Glomerular visceral epithelial cell (primary cell): ENCODE results near the gene CHCHD1.
"Not testable (repeated sequence)": the region's sequence is repeated elsewhere in the genome, so short reads cannot be mapped to it uniquely, and the experiment has no call there.

Experiments used
- DNase-seq: peaks from one replicate; pipeline ENCODE4 v3.0.0-alpha.2; 2016; ENCODE audit errors: extremely low spot score

CHCHD1 gene

DNA sequence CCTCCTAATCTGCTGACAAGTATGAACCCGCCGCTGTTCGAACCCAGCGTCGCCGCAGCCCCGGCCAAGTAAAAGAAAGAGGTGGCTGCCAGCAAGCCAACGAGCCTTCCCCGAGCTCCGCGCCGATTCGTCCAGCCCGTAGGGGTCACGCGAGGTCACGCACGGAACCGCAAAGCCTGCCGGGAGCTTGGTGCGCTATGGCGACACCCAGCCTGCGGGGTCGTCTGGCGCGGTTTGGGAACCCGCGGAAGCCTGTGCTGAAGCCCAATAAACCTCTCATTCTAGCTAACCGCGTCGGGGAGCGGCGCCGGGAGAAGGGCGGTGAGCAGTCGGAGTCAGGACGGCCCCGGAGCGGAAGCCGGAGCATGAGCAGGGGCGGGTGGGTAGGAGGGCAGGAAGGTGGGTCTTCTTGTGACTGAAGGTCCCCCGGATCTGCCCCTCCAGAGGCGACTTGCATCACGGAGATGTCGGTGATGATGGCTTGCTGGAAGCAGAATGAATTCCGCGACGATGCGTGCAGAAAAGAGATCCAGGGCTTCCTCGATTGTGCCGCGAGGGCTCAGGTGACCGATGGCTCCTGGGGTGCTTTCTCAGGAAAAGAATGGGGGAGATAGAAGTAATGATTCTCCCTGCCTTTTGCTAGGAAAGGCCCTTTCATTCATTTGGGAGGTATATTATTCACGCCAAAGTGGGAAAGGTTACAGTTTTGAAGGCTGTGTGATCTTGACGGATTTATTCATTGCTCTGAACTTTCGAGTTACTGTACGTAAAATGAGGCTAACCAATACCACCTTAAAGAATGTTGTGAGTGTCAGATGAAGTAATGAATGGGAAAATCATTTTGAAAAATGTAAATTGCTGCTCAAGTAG, at the start of gene CHCHD1:
CHCHD1 (plus strand) TSS at position 170 of the 870 bp plus-strand sequence; CDS start at position 198, 28 bp downstream.
- peak; percentile 81 for DNase-seq

DNA sequence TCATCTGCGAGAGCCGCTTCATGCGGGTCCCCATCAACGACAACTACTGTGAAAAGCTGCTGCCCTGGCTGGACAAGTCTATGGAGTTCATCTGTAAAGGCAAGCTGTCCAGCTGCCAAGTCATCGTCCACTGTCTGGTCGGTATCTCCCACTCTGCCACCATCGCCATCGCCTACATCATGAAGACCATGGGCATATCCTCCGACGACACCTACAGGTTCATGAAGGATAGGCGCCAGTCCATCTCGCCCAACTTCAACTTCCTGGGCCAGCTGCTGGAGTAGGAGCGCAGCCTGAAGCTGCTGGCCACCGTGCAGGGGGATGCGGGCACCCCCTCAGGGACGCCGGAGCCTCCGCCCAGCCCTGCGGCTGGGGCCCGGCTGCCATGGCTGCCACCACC, 49.4 kb upstream of the CHCHD1 start:
- DNase-seq = no peak

DNA sequence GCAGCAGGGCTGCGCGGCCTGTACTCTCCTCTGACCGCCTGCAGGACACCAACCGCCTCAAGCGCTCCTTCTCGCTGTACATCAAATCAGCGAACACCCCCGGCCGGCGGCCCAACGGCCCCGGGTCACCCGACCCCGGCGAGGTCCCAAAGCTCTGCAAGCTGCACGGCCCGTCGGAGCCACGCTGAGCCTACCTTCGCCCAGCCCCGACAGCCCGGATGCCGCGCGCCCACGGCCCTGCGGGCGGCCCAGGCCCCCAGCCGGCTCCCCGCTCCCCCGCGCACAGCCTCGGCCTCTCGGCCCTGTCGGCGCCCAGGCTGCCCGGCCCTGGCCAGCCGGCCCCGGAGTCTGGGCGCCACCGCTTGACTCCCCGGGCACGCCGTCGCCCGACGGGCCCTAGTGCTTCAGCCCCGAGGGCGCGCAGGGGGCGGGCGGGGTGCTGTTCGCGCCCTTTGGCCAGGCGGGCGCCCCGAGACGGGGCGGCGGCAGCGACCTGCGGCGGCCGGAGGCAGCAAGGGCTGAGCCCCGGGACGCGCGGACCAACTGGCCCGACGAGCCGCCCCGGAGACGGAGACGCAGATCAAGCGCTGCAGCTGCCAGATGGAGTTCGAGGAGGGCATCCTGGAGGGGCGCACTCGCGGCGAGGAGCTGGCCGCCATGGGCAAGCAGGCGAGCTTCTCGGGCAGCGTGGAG, 48.8 kb upstream of the CHCHD1 start:
- DNase-seq = no peak

DNA sequence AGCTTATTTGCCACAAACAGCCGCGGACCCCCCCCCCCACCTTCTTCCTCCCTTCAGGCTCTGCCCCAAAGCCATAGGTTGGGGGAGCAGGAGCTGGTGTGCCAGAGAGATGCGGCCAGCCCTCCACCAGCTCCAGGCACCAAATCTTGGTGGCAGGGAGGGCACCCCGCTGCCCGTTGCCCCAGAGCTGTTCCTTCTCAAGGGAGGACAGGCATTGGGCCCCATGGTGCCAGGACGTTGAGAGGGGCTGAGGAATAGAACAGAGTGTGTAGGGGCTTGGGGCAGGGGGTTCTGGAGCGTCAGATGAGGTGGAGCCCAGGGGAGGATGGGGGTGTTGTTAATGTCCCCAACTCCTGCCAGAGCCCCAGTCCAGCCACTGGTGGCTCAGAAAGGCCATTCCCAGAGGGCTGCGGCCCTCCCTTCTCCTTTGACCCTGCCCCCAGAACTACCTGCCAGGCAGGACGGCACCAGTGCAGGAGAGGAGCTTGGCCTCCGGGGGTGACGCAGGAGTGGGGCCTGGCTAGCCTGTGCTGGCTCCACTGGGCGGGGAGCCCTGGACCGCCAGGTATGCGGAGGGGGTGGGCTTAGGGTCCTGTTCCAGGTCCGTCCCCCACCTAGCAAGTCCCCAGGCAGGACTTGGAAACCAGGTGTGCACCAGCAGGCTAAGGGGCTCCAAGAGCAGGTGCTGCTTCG, 47.7 kb upstream of the CHCHD1 start:
- no peak for DNase-seq

DNA sequence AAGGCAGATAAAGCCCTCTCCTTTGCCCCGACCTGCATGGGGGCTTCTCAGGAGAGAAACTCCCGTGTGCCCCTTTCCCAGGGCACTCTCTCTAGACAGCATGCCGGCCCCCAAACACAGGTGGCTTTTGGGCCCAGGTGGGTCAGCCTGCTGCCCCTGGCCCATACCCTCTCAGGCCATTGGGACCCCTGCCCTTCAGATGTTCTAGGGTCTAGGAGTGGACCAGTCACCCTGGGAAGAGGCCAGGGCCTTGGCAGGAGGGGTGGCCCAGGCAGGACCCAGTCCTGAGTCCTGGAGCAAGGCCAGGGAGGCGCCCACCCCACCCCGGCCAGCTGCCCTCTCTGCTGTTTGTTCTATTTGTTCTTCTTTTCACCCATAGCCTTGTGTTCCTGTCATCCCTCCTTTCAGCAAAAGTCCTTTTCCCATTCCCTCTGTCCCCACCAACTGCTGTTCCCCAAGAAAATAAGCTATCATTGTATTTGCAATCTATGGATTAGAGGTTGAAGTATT, 47.0 kb upstream of the CHCHD1 start:
- DNase-seq = no peak

DNA sequence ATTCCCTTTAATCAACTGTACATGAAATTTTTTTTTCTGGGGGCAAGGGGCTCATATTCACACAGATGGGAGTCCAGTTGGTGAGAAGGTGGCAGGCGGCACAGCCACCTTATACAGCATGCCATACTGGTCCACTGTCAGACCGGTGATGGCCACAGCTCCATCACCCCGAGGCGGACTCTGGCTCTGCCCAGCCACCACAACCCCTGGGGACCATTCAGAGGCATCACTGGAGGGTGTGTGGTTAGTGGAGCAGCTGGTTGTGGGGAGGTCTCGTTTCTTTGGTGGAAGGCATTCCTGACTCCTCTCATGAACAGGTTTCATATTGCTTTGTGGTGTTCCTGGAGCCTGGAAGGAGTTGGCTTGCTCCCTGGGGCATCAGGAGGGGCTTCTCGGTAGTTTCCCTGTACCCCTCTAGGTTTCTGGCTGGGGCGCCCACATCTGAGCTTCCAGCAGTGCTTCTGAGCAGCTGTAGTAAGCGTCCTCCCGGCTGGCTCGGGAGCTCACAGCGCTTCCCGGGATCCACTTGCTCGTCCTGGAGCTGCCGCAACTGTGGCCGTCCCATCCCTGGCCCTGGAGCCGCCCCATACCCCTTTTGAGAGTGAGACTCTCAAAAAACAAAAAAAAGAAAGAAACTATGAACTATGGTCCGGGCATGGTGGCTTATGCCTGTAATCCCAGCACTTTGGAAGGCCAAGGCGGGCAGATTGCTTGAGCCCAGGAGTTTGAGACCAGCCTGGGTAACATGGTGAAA, 41.2 kb upstream of the CHCHD1 start:
- DNase-seq = not testable (repeated sequence)

DNA sequence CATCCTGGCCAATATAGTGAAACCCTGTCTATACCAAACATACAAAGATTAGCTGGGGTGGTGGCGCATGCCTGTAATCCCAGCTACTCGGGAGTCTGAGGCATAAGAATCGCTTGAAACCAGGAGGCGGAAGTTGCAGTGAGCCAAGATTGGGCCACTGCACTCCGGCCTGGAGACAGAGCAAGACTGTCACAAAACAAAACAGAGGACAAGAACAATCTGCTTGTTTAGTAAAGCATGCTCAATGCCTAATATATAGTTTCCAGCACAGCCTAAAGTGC, 39.5 kb upstream of the CHCHD1 start:
- DNase-seq = no peak

DNA sequence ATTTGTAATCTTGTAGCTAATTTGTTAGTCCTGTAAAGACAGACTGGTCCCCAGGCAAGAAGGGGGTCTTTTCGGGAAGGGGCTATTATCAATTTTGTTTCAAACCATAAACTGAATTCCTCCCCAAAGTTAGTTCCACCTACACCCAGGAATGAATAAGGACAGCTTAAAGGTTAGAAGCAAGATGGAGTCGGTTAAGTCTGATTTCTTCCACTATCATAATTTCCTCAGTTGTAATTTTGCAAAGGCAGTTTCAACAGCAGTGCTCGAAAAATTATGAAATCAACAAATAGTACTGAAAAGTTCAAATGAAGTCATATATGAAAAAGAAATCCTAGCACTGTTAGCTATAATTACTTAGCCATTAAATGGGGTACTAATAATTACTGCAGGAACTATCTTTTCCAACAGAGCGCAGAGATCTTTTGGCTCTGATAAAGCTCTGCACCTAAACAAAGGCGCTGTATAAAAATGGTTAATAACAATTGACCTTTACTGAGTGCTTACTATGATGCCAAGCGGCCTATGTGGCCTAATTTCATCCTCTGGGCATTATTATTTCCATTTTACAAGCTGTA, 38.4 kb upstream of the CHCHD1 start:
- no peak for DNase-seq

DNA sequence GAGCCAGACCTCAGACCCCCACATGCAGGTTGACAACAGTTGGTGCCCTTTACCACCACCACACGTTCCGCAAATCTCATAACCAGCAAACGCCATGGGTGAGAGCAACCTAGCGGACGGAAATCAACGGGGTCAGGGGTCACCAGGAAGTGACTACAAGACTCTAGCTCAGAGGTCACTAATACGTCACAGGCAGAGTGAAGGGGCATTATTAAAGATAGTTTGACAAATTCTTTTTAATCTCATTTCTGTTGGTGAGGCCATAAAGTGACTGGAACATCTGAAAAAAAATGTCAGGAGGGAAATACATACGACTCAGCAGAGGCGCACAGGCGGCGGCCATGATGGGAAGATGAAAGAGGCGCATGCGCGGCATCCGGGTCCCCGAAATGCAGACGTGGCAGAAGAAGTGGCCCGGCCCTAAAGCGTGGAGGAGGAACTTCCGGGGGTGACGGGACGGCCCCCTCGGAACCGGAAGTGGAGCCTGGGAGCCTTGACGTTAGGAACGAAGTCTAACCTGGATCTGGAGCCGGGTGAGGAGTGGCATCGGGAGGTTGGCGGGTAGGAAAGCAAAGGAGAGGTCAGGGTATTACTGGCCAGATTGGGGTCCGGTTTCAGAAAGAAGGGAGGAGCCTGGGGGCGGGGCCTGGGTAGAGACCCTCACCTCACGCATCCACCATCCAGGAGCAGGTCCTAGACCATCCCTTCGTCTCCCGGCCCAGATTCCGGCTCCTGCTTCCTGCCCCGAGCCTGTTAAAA, 37.8 kb upstream of the CHCHD1 start, which contains the start of gene SEC24C:
SEC24C (plus strand) TSS at position 468 of the 759 bp plus-strand sequence. CDS start 2,461 bp downstream, outside the sequence.
- DNase-seq = peak; percentile 96

DNA sequence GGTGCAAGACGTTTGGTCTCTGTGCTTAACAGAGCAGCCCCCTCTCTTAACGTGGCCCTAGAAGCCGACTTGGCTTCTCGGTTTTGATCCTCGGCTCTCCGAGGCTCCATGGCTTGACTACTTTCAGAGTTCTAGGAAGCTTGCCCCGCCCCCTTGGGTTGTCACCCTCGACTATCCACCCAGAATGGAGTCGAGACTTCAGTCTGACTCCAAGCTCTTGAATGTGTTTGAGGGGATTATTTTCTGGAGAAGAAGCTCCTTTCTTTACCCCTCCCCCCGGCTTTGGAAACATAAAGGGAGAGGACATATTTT, 37.2 kb upstream of the CHCHD1 start:
- DNase-seq = peak; percentile 56

DNA sequence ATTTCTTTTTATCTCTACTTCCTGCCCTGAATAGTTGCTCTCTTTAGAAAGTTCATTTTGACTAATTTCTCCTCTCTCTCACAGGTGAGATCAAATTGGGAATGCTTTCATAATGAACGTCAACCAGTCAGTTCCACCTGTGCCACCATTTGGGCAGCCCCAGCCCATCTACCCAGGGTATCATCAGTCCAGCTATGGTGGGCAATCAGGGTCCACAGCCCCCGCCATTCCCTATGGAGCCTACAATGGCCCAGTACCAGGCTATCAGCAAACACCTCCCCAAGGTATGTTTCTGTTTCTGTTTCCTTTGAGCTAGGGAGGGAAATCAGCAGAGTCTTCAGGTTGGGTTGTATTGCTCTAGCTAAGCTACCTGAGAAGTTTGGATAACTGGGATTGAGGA, 35.1 kb upstream of the CHCHD1 start:
- DNase-seq = no peak

DNA sequence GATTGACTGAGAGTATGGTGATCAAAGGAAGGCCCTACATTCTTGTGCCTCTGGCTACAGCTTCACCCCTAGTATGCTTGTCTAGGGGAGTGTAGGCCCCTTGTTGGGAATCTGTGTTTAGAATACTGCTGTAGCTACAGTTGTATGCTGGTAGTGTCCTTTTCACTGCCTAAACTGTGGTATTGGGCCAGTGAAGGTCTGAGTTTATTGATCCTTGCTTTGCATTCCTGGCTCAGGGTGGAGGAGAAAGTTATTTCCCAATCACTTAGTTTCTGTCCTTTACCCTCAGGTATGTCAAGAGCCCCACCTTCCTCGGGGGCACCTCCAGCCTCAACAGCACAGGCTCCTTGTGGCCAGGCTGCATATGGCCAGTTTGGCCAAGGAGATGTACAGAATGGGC, 31.0 kb upstream of the CHCHD1 start:
- no peak for DNase-seq

DNA sequence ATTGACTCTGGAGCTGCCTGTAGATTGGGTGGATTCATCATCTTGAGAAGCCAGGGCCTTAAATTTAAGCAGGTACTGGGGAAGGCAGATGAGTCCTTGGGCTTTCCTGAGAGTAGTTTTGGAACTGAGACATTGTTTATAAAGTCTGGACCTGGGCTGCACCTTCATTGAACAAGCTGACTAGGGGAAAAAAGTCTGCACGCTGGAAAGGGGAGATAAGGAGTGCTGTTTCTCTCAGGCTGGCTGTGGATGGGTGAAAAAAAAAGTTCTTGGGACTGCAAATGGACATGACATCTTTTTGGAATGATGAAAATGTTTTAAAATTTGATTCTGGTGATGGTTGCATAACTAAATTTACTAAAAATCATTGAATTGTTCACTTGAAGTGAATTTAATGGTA, 25.7 kb upstream of the CHCHD1 start:
- no peak for DNase-seq

DNA sequence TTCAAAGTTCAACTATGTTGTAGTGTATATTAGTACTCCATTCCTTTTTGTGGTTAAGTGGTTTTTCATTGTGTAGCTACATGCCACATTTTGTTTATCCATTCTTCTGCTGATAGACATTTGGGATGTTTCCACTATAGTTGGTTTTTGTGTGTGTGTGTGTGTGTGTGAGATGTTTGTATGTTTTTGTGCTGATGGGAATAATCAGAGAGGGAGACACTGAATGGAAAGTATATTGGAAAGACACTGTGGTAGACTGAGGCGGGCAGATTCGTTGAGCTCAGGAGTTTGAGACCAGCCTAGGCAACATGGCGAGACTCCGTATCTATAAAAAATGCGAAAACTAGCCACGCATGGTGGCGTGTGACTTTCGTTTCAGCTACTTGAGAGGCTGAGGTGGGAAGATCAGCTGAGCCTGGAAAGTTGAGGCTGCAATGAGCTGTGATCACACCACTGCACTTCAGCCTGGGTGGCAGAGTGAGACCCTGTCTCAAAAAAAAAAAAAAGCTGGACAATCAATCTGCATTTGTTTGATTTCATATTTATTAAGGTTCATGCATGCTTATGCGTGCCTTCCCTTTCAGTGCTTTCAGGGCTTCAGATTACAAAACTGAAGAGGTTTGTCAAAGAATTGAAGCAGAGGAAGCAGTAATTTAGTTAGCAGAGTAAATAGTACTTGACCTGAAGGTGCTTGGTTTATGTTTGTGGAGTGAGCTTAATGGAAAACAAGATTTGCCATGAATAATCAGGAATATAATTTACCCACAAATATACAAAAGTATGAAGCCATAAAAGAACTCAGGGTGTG, 22.9 kb upstream of the CHCHD1 start:
- no peak for DNase-seq

DNA sequence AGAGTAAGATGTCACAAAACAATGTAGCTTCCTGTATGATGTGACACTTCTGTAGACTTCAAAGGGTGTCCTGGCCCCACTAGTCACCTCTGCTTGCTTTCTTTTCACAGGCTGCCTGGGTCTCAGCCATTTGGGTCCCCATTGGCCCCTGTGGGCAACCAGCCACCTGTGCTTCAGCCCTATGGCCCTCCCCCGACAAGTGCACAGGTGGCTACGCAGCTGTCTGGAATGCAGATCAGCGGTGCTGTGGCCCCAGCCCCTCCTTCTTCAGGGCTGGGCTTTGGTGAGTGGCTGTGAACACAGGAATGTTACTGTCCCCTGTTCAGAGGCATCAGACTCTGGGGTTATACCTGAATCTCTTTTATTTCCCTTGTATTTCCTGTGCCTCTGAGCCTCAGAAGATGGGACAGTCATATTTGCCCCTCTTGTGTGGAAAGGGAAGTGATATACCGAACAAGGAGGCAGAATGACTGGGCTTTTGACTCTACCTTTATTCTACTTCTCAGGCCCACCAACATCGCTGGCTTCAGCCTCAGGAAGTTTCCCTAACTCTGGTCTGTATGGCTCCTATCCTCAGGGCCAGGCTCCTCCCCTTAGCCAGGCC, 22.2 kb upstream of the CHCHD1 start:
- no peak for DNase-seq

DNA sequence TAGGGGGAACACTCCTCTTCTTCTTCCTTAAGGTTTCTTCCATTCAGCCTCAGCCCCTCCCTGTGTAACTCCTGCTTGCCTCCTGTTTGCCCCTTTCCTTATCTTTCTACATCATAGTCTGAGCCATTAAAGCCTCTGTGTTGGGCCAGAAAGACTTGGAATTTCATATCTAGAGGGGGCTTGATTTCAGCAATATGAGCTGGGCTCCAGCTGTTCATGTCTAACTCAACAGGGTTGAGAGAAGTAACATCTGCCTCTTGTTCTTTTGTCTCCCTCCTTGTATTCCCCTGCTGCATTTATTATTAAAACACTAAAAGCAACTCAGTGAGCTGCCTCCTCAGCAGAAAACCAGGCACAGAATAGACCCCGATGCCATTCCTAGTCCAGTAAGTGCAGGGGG, 20.1 kb upstream of the CHCHD1 start:
- no peak for DNase-seq

DNA sequence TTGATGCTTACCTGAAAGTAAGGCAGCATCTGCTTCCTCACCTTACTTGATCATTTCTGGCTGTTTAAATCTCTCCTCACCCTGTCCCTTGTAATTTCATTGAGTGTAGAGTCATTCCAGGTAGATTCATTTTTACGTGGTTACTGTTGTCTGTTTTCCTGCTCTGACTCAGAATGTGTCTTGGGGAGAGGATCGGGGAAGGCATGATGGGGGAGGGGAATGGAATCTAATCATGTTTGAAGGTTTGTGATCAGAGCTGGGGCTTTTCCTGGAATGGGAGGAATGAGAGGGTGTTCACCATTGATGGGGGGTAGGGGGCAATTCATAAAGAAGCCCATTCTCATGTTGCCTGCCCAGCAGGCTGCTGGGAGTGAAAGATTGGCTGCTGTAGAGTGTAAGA, 18.9 kb upstream of the CHCHD1 start:
- DNase-seq = peak; percentile 29

DNA sequence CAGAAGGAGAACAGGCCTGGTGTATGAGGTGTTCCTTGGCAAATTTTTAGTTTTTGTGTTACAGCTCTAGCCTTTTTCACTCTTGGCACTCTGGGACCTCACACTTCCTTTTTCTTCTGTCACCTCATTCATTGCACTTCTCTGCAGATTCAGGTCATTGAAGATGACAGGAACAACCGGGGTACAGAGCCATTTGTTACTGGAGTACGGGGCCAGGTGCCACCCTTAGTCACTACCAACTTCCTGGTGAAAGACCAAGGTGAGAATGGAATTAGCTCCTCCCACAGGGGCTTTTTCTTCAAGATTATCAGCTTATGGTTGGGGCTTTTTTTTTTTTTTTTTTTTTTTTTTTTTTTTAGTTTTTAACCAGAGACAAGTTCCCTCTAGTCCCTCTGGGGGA, 18.5 kb upstream of the CHCHD1 start:
- no peak for DNase-seq

DNA sequence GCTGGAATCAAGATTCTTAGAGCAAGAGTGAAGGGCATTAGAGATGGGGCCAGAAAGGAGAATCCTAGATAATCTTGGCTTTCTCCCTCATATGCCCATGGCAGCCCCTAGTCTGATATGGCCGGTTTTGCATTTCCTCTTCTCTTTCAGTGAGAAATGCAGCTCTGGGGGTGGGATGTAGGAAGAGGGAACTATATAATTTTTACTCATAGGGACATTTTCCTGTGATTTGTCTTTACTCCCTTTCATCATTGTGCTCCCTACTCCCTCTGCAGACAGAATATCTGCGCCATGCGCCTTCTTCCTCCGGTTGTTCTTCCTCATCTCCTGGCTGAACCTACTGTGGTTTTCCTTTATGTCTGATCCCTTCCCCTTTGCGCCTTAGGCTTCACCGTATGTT, 16.8 kb upstream of the CHCHD1 start:
- no peak for DNase-seq

DNA sequence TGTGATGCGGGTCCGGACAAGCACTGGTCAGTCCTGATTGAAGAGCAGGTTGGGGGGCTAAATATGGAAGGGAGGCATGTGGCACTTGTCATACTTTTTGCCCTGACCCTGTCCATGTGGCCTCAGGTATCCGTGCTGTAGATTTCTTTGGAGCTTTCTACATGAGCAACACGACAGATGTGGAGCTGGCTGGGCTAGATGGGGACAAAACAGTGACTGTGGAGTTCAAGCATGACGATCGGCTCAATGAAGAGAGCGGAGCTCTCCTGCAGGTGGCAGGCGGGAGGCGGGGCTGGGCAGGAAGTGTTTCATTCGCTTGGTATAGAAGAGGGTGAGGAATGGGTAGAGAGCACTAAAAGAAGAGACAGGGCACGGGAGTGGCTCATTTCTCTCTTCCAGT, 13.0 kb upstream of the CHCHD1 start:
- no peak for DNase-seq
